Sigmoid colon (tissue), 4 donors: Measurements from ENCODE around the gene MRPL40.

Source experiments
- EP300 ChIP-seq, 4 donors: sonication (generic); formaldehyde crosslinking; IDR thresholded peaks; one replicate each; pipeline ENCODE4 v1.6.1; 2017; ENCODE audit warnings: antibody characterized with exemption in 4 of 4
- POLR2A ChIP-seq, 2 donors: fragments of 450-650 bp; IDR thresholded peaks; one replicate each; pipeline ENCODE4 v1.6.1; 2016; ENCODE audit warnings: antibody characterized with exemption in 2 of 2, mild to moderate bottlenecking in 2 of 2, moderate library complexity in 2 of 2
- POLR2AphosphoS5 ChIP-seq, 4 donors: sonication (generic); formaldehyde crosslinking; IDR thresholded peaks; one replicate each; pipeline ENCODE4 v1.6.1; 2017; ENCODE audit warnings: antibody characterized with exemption in 4 of 4
- TF ChIP-seq, protein P1 (sequence below), 4 experiments: fragments of 450-650 bp in 3 of 4; fragments of 200-600 bp in 1 of 4; IDR thresholded peaks; one replicate each; pipeline ENCODE4 v1.5.1; 2016 to 2019; ENCODE audit warnings: antibody characterized with exemption in 4 of 4, mild to moderate bottlenecking in 3 of 4, moderate library complexity in 2 of 4

DNA sequence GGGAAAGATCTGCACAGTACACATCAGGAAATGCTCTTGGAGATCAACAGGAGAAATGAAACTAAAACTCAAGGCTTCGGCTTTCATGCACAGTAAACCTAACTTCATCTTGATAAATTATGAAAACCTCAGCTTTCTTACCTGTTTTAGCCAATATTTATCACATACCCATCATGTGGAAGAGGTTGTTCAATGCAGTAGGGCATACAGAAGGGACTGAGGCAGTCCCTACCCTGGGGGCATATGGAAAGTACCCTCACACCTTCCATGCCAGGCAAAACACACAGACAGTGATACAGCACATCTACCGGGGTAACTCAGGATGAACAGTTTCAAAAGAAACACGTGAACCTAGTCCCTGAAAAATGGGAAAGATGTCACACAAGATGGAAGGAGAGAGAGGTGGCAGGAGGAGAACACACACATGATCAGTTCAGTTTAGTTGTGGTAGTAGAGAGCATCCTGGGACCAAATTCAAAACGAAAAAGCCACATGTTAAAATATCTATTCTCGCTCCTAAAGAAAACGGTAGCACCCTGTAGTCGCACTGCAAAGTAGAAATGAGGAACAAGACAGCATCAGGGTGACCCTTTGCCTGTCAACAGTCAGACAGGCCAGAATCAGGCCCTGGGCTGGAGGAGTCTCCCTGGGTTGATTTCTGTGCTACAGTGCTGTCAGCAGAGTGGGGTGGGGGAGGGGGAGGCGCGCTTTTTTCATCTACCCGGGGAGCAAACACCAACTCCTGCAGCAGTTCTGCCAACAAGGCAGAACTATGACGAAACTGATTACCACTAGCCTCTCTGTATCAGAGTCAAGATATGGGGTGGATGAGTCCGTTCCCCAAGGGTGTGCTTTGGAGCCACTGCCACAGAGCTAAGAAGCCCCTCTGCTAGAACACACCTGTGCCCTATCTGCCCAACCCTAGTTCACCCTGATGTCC lies 2.1 kb upstream of the MRPL40 start:
- TF ChIP-seq, protein P1, sequence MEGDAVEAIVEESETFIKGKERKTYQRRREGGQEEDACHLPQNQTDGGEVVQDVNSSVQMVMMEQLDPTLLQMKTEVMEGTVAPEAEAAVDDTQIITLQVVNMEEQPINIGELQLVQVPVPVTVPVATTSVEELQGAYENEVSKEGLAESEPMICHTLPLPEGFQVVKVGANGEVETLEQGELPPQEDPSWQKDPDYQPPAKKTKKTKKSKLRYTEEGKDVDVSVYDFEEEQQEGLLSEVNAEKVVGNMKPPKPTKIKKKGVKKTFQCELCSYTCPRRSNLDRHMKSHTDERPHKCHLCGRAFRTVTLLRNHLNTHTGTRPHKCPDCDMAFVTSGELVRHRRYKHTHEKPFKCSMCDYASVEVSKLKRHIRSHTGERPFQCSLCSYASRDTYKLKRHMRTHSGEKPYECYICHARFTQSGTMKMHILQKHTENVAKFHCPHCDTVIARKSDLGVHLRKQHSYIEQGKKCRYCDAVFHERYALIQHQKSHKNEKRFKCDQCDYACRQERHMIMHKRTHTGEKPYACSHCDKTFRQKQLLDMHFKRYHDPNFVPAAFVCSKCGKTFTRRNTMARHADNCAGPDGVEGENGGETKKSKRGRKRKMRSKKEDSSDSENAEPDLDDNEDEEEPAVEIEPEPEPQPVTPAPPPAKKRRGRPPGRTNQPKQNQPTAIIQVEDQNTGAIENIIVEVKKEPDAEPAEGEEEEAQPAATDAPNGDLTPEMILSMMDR (IDR thresholded peaks at IDR 0.05), result no peak
- TF ChIP-seq POLR2A (IDR thresholded peaks at IDR 0.05), result no peak
- TF ChIP-seq POLR2AphosphoS5 (IDR thresholded peaks at IDR 0.05), result no peak
- no peak for TF ChIP-seq EP300 (IDR thresholded peaks at IDR 0.05)
